ENCODE data around the gene TNMD. TPM values are rescaled to one million over a fixed set of nuclear protein-coding genes. Genes with fewer than 3 reads are reported as not detected.

The TNMD gene
- total and polyA plus RNA-seq, 2 of the 4 experiments (the other 2 are of a cell fraction) = not detected

DNA sequence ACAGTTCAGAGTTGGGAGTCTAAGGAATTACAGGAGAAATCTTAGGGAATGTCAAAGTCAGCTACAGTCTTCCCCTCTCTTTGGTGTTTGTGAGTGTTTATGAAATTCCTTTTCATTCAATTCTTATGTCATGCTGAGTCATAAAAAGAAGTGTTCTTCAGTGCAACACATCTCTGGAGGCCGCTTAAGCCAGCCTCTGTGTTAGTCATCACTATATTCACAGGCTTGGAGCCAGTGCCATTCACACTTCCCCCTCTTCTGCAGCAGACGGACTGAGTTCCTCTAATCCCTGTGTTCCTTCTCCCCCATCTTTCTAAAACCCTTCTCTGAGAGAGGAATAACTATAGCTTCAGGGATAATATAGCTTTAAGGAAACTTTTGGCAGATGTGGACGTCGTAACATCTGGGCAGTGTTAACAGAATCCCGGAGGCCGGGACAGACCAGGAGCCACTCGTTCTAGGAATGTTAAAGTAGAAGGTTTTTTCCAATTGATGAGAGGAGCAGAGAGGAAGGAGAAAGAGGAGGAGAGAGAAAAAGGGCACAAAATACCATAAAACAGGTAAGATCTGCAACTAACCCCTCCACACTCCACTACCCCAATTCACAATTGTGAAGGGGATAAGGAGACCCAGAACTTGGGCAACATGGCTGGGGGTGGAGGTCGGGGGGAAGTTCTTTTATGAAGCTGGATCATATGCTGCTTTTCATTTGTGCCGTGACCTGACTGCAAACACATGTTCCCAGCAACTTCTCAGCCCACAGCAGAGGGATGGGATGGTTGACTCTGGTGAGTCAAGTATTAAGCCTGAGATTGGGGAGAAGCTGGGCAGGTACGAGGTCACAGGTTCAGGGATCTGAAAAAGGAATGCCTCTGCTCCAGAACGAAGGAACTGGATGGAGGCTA, 59.5 kb downstream of the TNMD start, which contains the start of gene SRPX2:
SRPX2 (plus strand) TSS at position 244 of the 905 bp plus-strand sequence. CDS start 2,124 bp downstream, outside the sequence.
- Histone ChIP-seq H2BK5ac (ENCODE audit: low read depth, low read length, poor library complexity, severe bottlenecking) (peak within 1 kb of the TSS; percentile 82), H2BK120ac (ENCODE audit: low read depth, low read length) (peak within 1 kb of the TSS; percentile 77), H4K5ac (ENCODE audit: low read depth, low read length) (peak within 1 kb of the TSS; percentile 46), H3K9ac (ENCODE audit: low read depth, low read length) (peak within 1 kb of the TSS; percentile 78), H3K79me1 (ENCODE audit: low read depth in 1 of 2, low read length in 2 of 2) (peaks cover 0 to 11% of the 10 kb centered on the region in 2 experiments; a peak in 2 of 4 replicates), H3K14ac (replicated peaks; ENCODE audit: low read depth, low read length) (peak within 1 kb of the TSS; percentile 62), H3K27me3 (ENCODE audit: control insufficient read depth, insufficient read depth, low read length) (peaks cover 2% of the 10 kb centered on the region; the same call in 1 of the 2 replicates), H2AFZ (replicated peaks; ENCODE audit: low read length, poor library complexity) (peak within 1 kb of the TSS; percentile 5), H4K8ac (ENCODE audit: low read depth in 2 of 2, low read length in 2 of 2) (peak within 1 kb of the TSS; percentile 21 to 64; a peak in 3 of 4 replicates), H3K18ac (ENCODE audit: low read depth, low read length) (peak within 1 kb of the TSS; percentile 83), H3K4me1 (ENCODE audit: control insufficient read depth, insufficient read depth, low read length) (peaks cover 18% of the 10 kb centered on the region), H3K9me1 (ENCODE audit: insufficient read depth, low read length) (peaks cover 8% of the 10 kb centered on the region), H4K20me1 (ENCODE audit: insufficient read depth, low read length) (no peaks in the 10 kb centered on the region), H3K4me3 (ENCODE audit: insufficient read depth, low read depth, low read length) (peak within 1 kb of the TSS; percentile 47), H2AK5ac (ENCODE audit: low read depth, low read length) (peak within 1 kb of the TSS; percentile 52; the same call in 1 of the 2 replicates), H3K4me2 (ENCODE audit: low read depth, low read length) (peak within 1 kb of the TSS; percentile 87), H2BK15ac (ENCODE audit: low read depth, low read length) (peak within 1 kb of the TSS; percentile 49; the same call in 1 of the 3 replicates), H3K23ac (ENCODE audit: low read depth, low read length) (peak within 1 kb of the TSS; percentile 39; the same call in 1 of the 2 replicates), H3K36me3 (ENCODE audit: control insufficient read depth, insufficient read depth, low read length) (no peaks in the 10 kb centered on the region), H2AK9ac (replicated peaks; ENCODE audit: low read depth, low read length, poor library complexity) (no peak within 1 kb of the TSS), H4K91ac (ENCODE audit: insufficient read depth, low read depth, low read length) (peak within 1 kb of the TSS; percentile 41; the same call in 1 of the 2 replicates), H2BK20ac (ENCODE audit: low read depth, low read length) (peak within 1 kb of the TSS; percentile 46; the same call in 1 of the 2 replicates), H3K56ac (ENCODE audit: extremely low read depth, insufficient read depth, low read length) (peak within 1 kb of the TSS; percentile 66), H3K4ac (ENCODE audit: low read depth, low read length) (peak within 1 kb of the TSS; percentile 69), H3K9me3 (ENCODE audit: control insufficient read depth, insufficient read depth, low read length) (no peaks in the 10 kb centered on the region), H3K27ac (ENCODE audit: insufficient read depth, low read length) (peak within 1 kb of the TSS; percentile 91)
- peak; percentile 72 for ATAC-seq (ENCODE audit: low read depth)
- intact Hi-C loops (cut with micrococcal nuclease) (no loop called here), dilution Hi-C loops (cut with HindIII; ENCODE audit: low sequenced_read_pairs, unreplicated experiment) (no loop called here), in situ Hi-C loops (cut with MboI; ENCODE audit: low sequenced_read_pairs) (no loop called here)
- TF ChIP-seq NFE2L2 (IDR thresholded peaks at IDR 0.05; ENCODE audit: low read depth, low read length) (peak; percentile 70; the same call in 1 of the 2 replicates), BHLHE40 (IDR thresholded peaks at IDR 0.05; ENCODE audit: low read depth, low read length) (peak; percentile 49), SMC3 (IDR thresholded peaks at IDR 0.05; ENCODE audit: low read depth, low read length) (no peak), POLR2A (IDR thresholded peaks at IDR 0.05; ENCODE audit: low read depth, low read length) (peak; percentile 79), FOS (IDR thresholded peaks at IDR 0.05; ENCODE audit: low read depth, low read length) (peak; percentile 83), MAZ (IDR thresholded peaks at IDR 0.05; ENCODE audit: borderline replicate concordance, low read depth, low read length) (no peak), MAFK (IDR thresholded peaks at IDR 0.05; ENCODE audit: low read depth, low read length) (peak; percentile 30; the same call in 1 of the 2 replicates), RAD21 (IDR thresholded peaks at IDR 0.05; ENCODE audit: low read length) (no peak), CEBPB (IDR thresholded peaks at IDR 0.05; ENCODE audit: low read depth, low read length) (peak; percentile 56; the same call in 1 of the 2 replicates), RFX5 (IDR thresholded peaks at IDR 0.05; ENCODE audit: low read depth, low read length) (no peak), CHD1 (IDR thresholded peaks at IDR 0.05; ENCODE audit: low read depth, low read length) (no peak)
- TF ChIP-seq, protein P1, sequence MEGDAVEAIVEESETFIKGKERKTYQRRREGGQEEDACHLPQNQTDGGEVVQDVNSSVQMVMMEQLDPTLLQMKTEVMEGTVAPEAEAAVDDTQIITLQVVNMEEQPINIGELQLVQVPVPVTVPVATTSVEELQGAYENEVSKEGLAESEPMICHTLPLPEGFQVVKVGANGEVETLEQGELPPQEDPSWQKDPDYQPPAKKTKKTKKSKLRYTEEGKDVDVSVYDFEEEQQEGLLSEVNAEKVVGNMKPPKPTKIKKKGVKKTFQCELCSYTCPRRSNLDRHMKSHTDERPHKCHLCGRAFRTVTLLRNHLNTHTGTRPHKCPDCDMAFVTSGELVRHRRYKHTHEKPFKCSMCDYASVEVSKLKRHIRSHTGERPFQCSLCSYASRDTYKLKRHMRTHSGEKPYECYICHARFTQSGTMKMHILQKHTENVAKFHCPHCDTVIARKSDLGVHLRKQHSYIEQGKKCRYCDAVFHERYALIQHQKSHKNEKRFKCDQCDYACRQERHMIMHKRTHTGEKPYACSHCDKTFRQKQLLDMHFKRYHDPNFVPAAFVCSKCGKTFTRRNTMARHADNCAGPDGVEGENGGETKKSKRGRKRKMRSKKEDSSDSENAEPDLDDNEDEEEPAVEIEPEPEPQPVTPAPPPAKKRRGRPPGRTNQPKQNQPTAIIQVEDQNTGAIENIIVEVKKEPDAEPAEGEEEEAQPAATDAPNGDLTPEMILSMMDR (conservative IDR thresholded peaks at IDR 0.05; ENCODE audit: low read depth, low read length) = no peak
- TF ChIP-seq, protein P2, sequence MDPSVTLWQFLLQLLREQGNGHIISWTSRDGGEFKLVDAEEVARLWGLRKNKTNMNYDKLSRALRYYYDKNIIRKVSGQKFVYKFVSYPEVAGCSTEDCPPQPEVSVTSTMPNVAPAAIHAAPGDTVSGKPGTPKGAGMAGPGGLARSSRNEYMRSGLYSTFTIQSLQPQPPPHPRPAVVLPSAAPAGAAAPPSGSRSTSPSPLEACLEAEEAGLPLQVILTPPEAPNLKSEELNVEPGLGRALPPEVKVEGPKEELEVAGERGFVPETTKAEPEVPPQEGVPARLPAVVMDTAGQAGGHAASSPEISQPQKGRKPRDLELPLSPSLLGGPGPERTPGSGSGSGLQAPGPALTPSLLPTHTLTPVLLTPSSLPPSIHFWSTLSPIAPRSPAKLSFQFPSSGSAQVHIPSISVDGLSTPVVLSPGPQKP (IDR thresholded peaks at IDR 0.05; ENCODE audit: borderline replicate concordance, low read depth, low read length) = no peak
- no TSS peak for BruUV-seq (replicated peaks)
- ChIA-PET POLR2A (ENCODE audit: unreplicated experiment) (no interaction called here), CTCF (no interaction called here)
- DNase-seq = peak; percentile 91
- WGBS, 2 experiments (ENCODE audit: extremely low coverage in 2 of 2, insufficient read length in 1 of 2) = no CpG with 5 or more reads among the region's 11 CpGs

Data from IMR-90 (cell line).